ENCODE data around the gene CTSD. TPM values are rescaled to one million over a fixed set of nuclear protein-coding genes. Genes with fewer than 3 reads are reported as not detected.

CTSD gene
- total and polyA plus RNA-seq, 9 donors, result 89.0 to 545 (median 191) TPM

DNA sequence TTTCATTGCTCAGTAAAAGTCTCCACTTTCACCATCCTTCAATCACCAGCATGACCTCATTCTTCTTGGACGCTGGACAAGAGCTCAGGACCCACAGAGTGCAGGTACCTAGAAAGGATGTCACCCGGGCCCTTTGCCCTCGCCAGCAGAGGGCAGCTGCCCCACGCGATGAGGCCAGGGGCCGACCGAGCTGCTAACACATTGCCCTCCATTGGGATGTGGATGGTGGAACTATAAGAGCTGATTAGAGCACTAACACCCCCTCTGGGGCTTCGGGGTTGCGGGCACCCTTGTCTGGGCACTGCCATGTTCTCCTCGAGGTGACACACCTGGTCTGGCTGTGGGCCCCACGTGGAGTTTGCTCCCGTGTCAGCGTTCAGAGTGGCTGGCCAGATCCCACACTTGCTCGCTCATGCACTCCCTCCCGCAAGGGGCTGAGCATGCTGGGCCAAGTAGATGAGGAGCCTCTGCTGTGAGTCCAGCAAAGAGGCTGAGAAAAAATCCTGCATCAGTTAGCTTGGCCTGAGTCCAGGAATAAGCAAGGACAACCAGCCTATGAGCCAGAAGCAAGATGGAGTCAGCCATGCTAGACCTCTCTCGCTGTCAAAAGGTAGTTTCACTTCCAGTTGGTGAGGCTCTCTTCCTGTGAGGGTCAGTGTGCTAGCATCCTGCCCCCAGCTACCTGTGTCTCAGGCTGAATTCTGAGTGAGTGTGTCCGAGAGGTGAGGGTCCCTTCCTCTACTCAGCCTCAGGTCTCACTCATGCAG is 56.9 kb downstream of the CTSD start:
- H3K4me1 ChIP-seq (ENCODE audit: insufficient read depth), result no peaks in the 10 kb centered on the region
- H3K36me3 ChIP-seq, result no peaks in the 10 kb centered on the region
- no peaks in the 10 kb centered on the region for H3K27me3 ChIP-seq
- TF ChIP-seq, protein P1, sequence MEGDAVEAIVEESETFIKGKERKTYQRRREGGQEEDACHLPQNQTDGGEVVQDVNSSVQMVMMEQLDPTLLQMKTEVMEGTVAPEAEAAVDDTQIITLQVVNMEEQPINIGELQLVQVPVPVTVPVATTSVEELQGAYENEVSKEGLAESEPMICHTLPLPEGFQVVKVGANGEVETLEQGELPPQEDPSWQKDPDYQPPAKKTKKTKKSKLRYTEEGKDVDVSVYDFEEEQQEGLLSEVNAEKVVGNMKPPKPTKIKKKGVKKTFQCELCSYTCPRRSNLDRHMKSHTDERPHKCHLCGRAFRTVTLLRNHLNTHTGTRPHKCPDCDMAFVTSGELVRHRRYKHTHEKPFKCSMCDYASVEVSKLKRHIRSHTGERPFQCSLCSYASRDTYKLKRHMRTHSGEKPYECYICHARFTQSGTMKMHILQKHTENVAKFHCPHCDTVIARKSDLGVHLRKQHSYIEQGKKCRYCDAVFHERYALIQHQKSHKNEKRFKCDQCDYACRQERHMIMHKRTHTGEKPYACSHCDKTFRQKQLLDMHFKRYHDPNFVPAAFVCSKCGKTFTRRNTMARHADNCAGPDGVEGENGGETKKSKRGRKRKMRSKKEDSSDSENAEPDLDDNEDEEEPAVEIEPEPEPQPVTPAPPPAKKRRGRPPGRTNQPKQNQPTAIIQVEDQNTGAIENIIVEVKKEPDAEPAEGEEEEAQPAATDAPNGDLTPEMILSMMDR (IDR thresholded peaks at IDR 0.05), result no peak
- H3K9me3 ChIP-seq, result no peaks in the 10 kb centered on the region
- intact Hi-C loops (cut with DNase I), result no loop called here
- DNase-seq, result no peak
- H3K4me3 ChIP-seq, result no peak overlapping the region
- WGBS, 3 donors, result 80 to 84% (median 81%) methylated on average over 17 of the region's 17 CpGs
- H3K27ac ChIP-seq, result no peak overlapping the region

DNA sequence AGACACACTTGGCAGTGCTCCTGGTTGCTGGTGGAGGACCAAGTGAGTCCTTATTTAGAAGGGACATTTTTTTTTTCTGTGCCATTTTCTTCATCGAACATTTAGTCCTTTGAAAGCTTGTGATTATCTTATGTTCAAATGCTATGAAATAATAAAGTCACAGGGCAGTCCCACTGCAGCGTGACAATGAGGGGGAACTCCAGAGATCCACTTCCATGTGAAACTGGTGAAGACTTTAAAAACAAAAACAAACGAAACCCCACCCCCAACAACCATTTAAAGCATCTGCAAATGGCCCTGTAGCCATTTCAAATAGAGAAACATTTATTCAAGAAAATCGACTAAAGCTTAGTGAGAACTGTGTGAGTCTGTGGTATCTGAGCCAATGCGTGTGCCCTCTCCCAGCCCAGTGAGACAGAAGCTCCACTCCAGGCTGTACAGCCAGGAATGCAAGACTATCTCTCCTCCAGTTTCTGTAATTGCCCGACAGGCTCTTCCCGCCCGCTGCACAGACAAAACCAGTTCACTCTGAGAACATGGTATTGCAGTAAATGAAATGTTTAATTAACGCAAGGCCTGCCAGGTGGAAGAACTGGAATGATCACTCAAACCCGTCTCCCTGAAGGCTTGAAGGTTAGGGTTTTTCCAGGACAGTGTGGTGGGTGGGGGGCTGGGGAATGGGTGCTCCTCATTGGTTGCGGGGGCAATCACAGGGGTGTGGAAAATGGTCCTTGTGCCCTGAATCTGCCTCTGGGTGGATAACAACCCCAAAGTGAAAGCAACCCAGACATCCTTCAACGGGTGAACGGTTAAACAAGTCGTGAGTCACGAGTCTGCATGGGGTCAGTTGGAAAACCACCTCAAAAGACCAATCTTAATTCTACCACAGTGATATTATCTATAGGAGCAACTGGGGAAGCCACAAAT is 58.3 kb downstream of the CTSD start:
- DNase-seq, result no peak
- H3K4me1 ChIP-seq (ENCODE audit: insufficient read depth), result no peaks in the 10 kb centered on the region
- no peaks in the 10 kb centered on the region for H3K27me3 ChIP-seq
- WGBS, 3 donors, result 53 to 67% (median 54%) methylated on average over 15 of the region's 15 CpGs
- TF ChIP-seq EP300 (IDR thresholded peaks at IDR 0.05) (no peak), POLR2A (IDR thresholded peaks at IDR 0.05) (no peak)
- TF ChIP-seq, protein P1 (IDR thresholded peaks at IDR 0.05), result no peak
- H3K4me3 ChIP-seq, result no peak overlapping the region
- intact Hi-C loops (cut with DNase I), result no loop called here
- no peaks in the 10 kb centered on the region for H3K36me3 ChIP-seq
- peaks cover 0 to 3% of the 10 kb centered on the region in 2 donors for H3K9me3 ChIP-seq
- H3K27ac ChIP-seq, result no peak overlapping the region

DNA sequence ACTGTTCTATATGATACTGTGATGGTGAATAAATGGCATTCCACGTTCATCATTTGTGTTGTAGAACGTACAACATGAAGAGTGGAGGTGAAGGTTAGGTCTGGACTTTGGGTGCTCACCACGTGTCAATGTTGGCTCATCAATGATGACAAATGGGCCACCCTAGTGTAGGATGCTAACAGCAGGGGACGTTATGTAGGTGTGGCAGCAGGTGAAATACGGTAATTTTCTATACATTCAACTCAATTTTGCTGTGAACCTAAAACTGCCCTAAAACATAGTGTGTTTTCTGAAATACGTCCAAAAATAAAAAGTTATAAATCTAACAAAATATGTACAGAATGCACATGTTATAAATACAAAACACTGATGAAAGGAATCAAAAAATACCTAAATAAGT is 60.6 kb downstream of the CTSD start:
- DNase-seq, result no peak
- intact Hi-C loops (cut with DNase I), result no loop called here
- Histone ChIP-seq H3K9me3 (peaks cover 0 to 3% of the 10 kb centered on the region in 2 donors), H3K4me1 (ENCODE audit: insufficient read depth) (no peaks in the 10 kb centered on the region), H3K36me3 (no peaks in the 10 kb centered on the region), H3K4me3 (no peak overlapping the region), H3K27me3 (no peaks in the 10 kb centered on the region), H3K27ac (no peak overlapping the region)
- TF ChIP-seq, protein P1 (IDR thresholded peaks at IDR 0.05), result no peak
- TF ChIP-seq EP300 (IDR thresholded peaks at IDR 0.05) (no peak), POLR2A (IDR thresholded peaks at IDR 0.05) (no peak)
- WGBS, 3 donors, result 79 to 88% (median 84%) methylated on average over 6 of the region's 6 CpGs

Other genes starting within 250 kb of the CTSD start
- gene DUSP8, start 191.7 kb downstream of the CTSD start, total RNA-seq, result 10 to 100 TPM in 2 of 7 donors, 1 to 10 TPM in 3, under 1 TPM in 2; 0.38 to 14.9 (median 1.3) TPM
- gene DUSP8, start 191.7 kb downstream of the CTSD start, polyA plus RNA-seq, result 1 to 10 TPM in 1 of 2 donors, under 1 TPM in 1; 0.59 to 1.6 TPM
- gene KRTAP5-1, start 178.6 kb downstream of the CTSD start, total RNA-seq, result not detected
- gene KRTAP5-1, start 178.6 kb downstream of the CTSD start, polyA plus RNA-seq, result not detected
- gene KRTAP5-2, start 165.6 kb downstream of the CTSD start, total RNA-seq, result not detected
- not detected for gene KRTAP5-2, start 165.6 kb downstream of the CTSD start, polyA plus RNA-seq
- not detected for gene KRTAP5-3, start 155.5 kb downstream of the CTSD start, total RNA-seq
- not detected for gene KRTAP5-3, start 155.5 kb downstream of the CTSD start, polyA plus RNA-seq
- gene KRTAP5-4, start 141.8 kb downstream of the CTSD start, total RNA-seq, result not detected
- not detected for gene KRTAP5-4, start 141.8 kb downstream of the CTSD start, polyA plus RNA-seq
- gene KRTAP5-5, start 134.2 kb downstream of the CTSD start, total RNA-seq, result not detected
- gene KRTAP5-5, start 134.2 kb downstream of the CTSD start, polyA plus RNA-seq, result not detected
- not detected for gene KRTAP5-6, start 66.7 kb downstream of the CTSD start, total RNA-seq
- not detected for gene KRTAP5-6, start 66.7 kb downstream of the CTSD start, polyA plus RNA-seq
- 1 to 10 TPM in 3 of 7 donors, under 1 TPM in 4; 0.56 to 3.6 (median 0.98) TPM for gene IFITM10, start 13.3 kb downstream of the CTSD start, total RNA-seq
- gene IFITM10, start 13.3 kb downstream of the CTSD start, polyA plus RNA-seq, result under 1 TPM; 0.15 to 0.22 TPM
- 1 to 10 TPM in 1 of 7 donors, under 1 TPM in 1, not detected in 5; 0.24 to 2.4 TPM for gene SYT8, start 71.1 kb upstream of the CTSD start, total RNA-seq
- gene SYT8, start 71.1 kb upstream of the CTSD start, polyA plus RNA-seq, result not detected
- gene TNNI2, start 75.1 kb upstream of the CTSD start, total RNA-seq, result 1 to 10 TPM in 1 of 7 donors, under 1 TPM in 2, not detected in 4; 0.61 to 1.2 (median 0.70) TPM
- under 1 TPM in 1 of 2 donors, not detected in 1; 0.41 TPM for gene TNNI2, start 75.1 kb upstream of the CTSD start, polyA plus RNA-seq
- 10 to 100 TPM in 3 of 7 donors, 1 to 10 TPM in 4; 3.5 to 14.8 (median 9.0) TPM for gene LSP1, start 89.2 kb upstream of the CTSD start, total RNA-seq
- 10 to 100 TPM in 1 of 2 donors, 1 to 10 TPM in 1; 6.0 to 22.0 TPM for gene LSP1, start 89.2 kb upstream of the CTSD start, polyA plus RNA-seq
- gene PRR33, start 128.0 kb upstream of the CTSD start, total RNA-seq, result not detected
- under 1 TPM in 1 of 2 donors, not detected in 1; 0.01 TPM for gene PRR33, start 128.0 kb upstream of the CTSD start, polyA plus RNA-seq
- gene TNNT3, start 155.8 kb upstream of the CTSD start, total RNA-seq, result 1 to 10 TPM in 4 of 7 donors, not detected in 3; 1.4 to 5.7 (median 2.0) TPM
- gene TNNT3, start 155.8 kb upstream of the CTSD start, polyA plus RNA-seq, result 1 to 10 TPM in 1 of 2 donors, under 1 TPM in 1; 0.22 to 9.0 TPM
- 100 to 1,000 TPM in 2 of 7 donors, 10 to 100 TPM in 5; 33.2 to 145 (median 86.7) TPM for gene MRPL23, start 183.4 kb upstream of the CTSD start, total RNA-seq
- gene MRPL23, start 183.4 kb upstream of the CTSD start, polyA plus RNA-seq, result 100 to 1,000 TPM in 1 of 2 donors, 10 to 100 TPM in 1; 21.7 to 106 TPM
- gene H19, start 233.9 kb upstream of the CTSD start, total RNA-seq, result 1,000 to 10,000 TPM in 3 of 7 donors, 100 to 1,000 TPM in 4; 113 to 2,888 (median 765) TPM
- gene H19, start 233.9 kb upstream of the CTSD start, polyA plus RNA-seq, result 100 to 1,000 TPM; 315 to 601 TPM